Uterus (tissue), 4 donors: ENCODE measurements around the gene SFXN4. TPM values are rescaled to one million over a fixed set of nuclear protein-coding genes. Genes with fewer than 3 reads are reported as not detected.

Experiments used
- DNase-seq, 2 donors: peaks; one replicate each; pipeline ENCODE4 v3.0.0-alpha.2; 2019 to 2020
- H3K27ac ChIP-seq, 2 donors: fragments of 200-600 bp; sonication (generic); 1 replicate in 1 of 2; 2 replicates in 1 of 2; pipeline ENCODE4 v1.5.1; 2016 to 2018
- H3K27me3 ChIP-seq, 2 donors: fragments of 200-600 bp; sonication (generic); one replicate each; pipeline ENCODE4 v1.5.1; 2018 to 2019; ENCODE audit warnings: control low read depth in 1 of 2
- H3K36me3 ChIP-seq, 2 donors: fragments of 200-600 bp; sonication (generic); one replicate each; pipeline ENCODE4 v1.5.1; 2019; ENCODE audit warnings: control low read depth in 1 of 2
- H3K4me1 ChIP-seq, 2 donors: fragments of 200-600 bp; sonication (generic); one replicate each; pipeline ENCODE4 v1.5.1; 2018 to 2019; ENCODE audit warnings: control low read depth in 1 of 2
- H3K4me3 ChIP-seq, 2 donors: fragments of 200-600 bp; sonication (generic); 1 replicate in 1 of 2; 2 replicates in 1 of 2; pipeline ENCODE4 v1.5.1; 2018 to 2019; ENCODE audit warnings: mild to moderate bottlenecking in 1 of 2
- H3K9me3 ChIP-seq, 2 donors: fragments of 200-600 bp; sonication (generic); one replicate each; pipeline ENCODE4 v1.5.1; 2019; ENCODE audit warnings: control low read depth in 1 of 2
- CTCF ChIP-seq, 4 experiments: fragments of 200-600 bp in 2 of 4; fragments of 450-650 bp in 2 of 4; sonication (generic) in 2 of 4; IDR thresholded peaks; one replicate each; pipeline ENCODE4 v1.5.1; 2016 to 2019; ENCODE audit warnings: antibody characterized with exemption in 4 of 4, mild to moderate bottlenecking in 2 of 4, moderate library complexity in 1 of 4
- POLR2A ChIP-seq, 2 donors: fragments of 450-650 bp; IDR thresholded peaks; one replicate each; pipeline ENCODE4 v1.6.1; 2016; ENCODE audit warnings: antibody characterized with exemption in 2 of 2, mild to moderate bottlenecking in 1 of 2, moderate library complexity in 1 of 2
- intact Hi-C: fragments of 100-400 bp; cut with DNase I; formaldehyde crosslinking; loops from one replicate; pipeline ENCODE4 v1.15.1; 2023; ENCODE audit warnings: low total_unique reads
- total RNA-seq, 4 donors: library from RNA; depleted of rRNA in 3 of 4; stranded (reverse); fragments of >200 nt in 3 of 4; gene quantifications; one replicate each; pipeline versions ENCODE4 v1.1.0 to v1.2.4, GENCODE V29; 2014 to 2023
- donor health status: DM: yes; HTN: yes; CAD: no.

Gene SFXN4
- total RNA-seq, 4 donors from 2014 or later, result 1.2 to 22.1 (median 14.8) TPM

DNA sequence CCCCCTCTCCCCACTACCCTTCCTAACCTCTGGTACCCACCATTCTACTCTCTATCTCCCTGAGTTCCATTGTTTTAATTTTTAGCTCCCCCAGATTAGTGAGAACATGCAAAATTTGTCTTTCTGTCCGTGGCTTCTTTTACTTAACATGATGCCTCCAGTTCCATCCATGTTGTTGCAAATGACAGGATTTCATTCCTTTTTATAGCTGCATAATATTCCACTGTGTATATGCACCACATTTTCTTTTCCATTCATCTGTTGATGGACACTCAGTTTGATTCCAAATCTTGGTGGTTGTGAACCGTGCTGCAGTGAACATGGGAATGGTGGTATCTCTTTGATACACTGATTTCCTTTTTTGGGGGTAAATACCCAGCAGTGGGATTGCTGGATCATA is 39.6 kb downstream of the SFXN4 start:
- Histone ChIP-seq H3K9me3 (no peaks in the 10 kb centered on the region), H3K36me3 (no peaks in the 10 kb centered on the region), H3K27me3 (no peaks in the 10 kb centered on the region), H3K4me1 (no peaks in the 10 kb centered on the region), H3K27ac (no peak overlapping the region), H3K4me3 (no peak overlapping the region)
- intact Hi-C loops, result no loop called here
- no peak for TF ChIP-seq POLR2A (IDR thresholded peaks at IDR 0.05)
- no peak for TF ChIP-seq CTCF (IDR thresholded peaks at IDR 0.05)
- DNase-seq, result no peak

GRCh38 chr10:119120875-119121274 is 44.6 kb downstream of the SFXN4 start:
- no peak overlapping the region for H3K4me3 ChIP-seq
- H3K36me3 ChIP-seq, result no peaks in the 10 kb centered on the region
- intact Hi-C loops, result no loop called here
- no peaks in the 10 kb centered on the region for H3K9me3 ChIP-seq
- TF ChIP-seq POLR2A (IDR thresholded peaks at IDR 0.05) (no peak), CTCF (IDR thresholded peaks at IDR 0.05) (no peak)
- H3K27me3 ChIP-seq, result no peaks in the 10 kb centered on the region
- H3K4me1 ChIP-seq, result no peaks in the 10 kb centered on the region
- DNase-seq, result no peak
- no peak overlapping the region for H3K27ac ChIP-seq

DNA sequence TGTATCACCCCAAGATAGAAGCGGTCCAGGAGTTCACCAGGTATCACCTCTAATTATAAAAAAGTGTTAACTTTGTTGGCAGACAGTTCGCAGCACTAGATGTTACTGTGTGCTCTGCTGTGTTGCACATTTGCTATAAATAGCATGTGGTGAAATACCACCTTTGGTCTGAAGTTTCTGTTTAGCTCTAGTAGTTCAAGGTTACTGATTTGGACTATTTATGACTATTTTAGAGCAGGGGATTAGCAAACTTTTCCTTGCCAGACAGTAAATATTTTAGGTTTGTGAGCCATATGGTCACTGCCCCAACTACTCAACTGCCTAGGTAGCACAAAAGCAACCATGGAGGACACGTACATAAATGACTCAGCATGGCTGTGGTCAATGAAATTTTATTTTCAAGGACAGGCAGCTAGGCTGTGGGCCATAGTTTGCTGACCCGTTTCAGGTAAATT is 45.1 kb downstream of the SFXN4 start:
- TF ChIP-seq CTCF (IDR thresholded peaks at IDR 0.05) (no peak), POLR2A (IDR thresholded peaks at IDR 0.05) (no peak)
- no peak overlapping the region for H3K27ac ChIP-seq

GRCh38 chr10:119119400-119119799 is 46.1 kb downstream of the SFXN4 start:
- no peak for DNase-seq
- H3K27me3 ChIP-seq, result no peaks in the 10 kb centered on the region
- no peak overlapping the region for H3K4me3 ChIP-seq
- no peaks in the 10 kb centered on the region for H3K9me3 ChIP-seq
- H3K36me3 ChIP-seq, result no peaks in the 10 kb centered on the region
- no peak overlapping the region for H3K27ac ChIP-seq
- TF ChIP-seq POLR2A (IDR thresholded peaks at IDR 0.05), result no peak
- TF ChIP-seq CTCF (IDR thresholded peaks at IDR 0.05), result no peak
- intact Hi-C loops, result no loop called here
- H3K4me1 ChIP-seq, result no peaks in the 10 kb centered on the region

More for the DNA sequence above, 45.1 kb downstream of the SFXN4 start:
- Histone ChIP-seq H3K4me3 (no peak overlapping the region), H3K4me1 (no peaks in the 10 kb centered on the region), H3K36me3 (no peaks in the 10 kb centered on the region), H3K9me3 (no peaks in the 10 kb centered on the region), H3K27me3 (no peaks in the 10 kb centered on the region)
- DNase-seq, result no peak
- intact Hi-C loops, result no loop called here

DNA sequence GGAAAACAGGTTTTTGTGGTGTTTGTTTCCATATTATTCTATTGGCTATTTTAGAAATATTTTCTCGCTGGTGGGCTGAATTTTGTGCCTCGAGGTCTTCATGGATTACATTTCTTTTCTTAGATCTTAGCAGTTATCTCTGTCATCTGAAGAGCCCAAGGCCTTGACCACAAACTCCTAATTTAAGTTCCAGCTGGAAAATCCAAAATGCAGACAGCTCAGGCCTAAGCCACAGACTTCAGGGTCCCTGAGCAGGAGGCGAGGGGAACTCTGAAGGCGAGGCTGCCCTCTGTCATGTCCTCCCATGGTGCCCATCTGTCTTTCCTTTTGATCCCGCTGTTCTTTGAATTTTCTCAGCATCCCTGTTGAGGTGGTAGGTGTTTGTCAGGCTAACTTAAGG is 47.3 kb downstream of the SFXN4 start:
- no peaks in the 10 kb centered on the region for H3K36me3 ChIP-seq

More for the DNA sequence above, 47.3 kb downstream of the SFXN4 start:
- no peak overlapping the region for H3K4me3 ChIP-seq
- H3K4me1 ChIP-seq, result no peaks in the 10 kb centered on the region
- DNase-seq, result no peak
- intact Hi-C loops, result no loop called here
- no peaks in the 10 kb centered on the region for H3K27me3 ChIP-seq
- H3K9me3 ChIP-seq, result no peaks in the 10 kb centered on the region
- no peak overlapping the region for H3K27ac ChIP-seq
- TF ChIP-seq CTCF (IDR thresholded peaks at IDR 0.05) (no peak), POLR2A (IDR thresholded peaks at IDR 0.05) (no peak)
